EL (cell line): Measurements from ENCODE around the gene GASK1B.

ENCODE experiments used
- DNase-seq: peaks from one replicate; pipeline ENCODE4 v3.0.0-alpha.2; 2016

Gene GASK1B

GRCh38 chr4:158182736-158183135, 9.9 kb upstream of the GASK1B start:
- no peak for DNase-seq

DNA sequence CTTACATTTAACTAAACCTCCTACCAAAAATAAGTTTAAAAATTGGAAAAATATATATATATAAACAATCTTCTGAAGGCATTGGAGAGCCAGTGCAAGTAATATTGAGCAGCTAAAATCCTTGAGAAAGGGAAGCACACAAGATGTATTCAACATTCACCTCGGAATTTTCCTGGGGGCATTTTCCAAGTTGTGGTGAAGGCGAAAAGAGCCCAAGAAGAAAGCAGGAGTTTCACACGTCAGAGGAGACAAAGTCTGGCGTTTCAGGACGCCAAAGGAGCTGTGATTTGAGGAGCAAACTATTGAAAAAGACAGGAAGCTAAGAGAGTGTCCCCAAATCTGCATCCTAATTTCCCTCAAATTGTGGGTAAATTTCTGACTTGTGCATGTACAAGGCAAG, 9.1 kb upstream of the GASK1B start:
- DNase-seq: no peak

GRCh38 chr4:158179465-158179864, 6.6 kb upstream of the GASK1B start:
- no peak for DNase-seq

- no peak for DNase-seq
Observed at GRCh38 chr4:158176776-158177175, 4.0 kb upstream of the GASK1B start.

- peak; percentile 65 for DNase-seq
Observed at GRCh38 chr4:158176108-158176507, 3.3 kb upstream of the GASK1B start.

DNA sequence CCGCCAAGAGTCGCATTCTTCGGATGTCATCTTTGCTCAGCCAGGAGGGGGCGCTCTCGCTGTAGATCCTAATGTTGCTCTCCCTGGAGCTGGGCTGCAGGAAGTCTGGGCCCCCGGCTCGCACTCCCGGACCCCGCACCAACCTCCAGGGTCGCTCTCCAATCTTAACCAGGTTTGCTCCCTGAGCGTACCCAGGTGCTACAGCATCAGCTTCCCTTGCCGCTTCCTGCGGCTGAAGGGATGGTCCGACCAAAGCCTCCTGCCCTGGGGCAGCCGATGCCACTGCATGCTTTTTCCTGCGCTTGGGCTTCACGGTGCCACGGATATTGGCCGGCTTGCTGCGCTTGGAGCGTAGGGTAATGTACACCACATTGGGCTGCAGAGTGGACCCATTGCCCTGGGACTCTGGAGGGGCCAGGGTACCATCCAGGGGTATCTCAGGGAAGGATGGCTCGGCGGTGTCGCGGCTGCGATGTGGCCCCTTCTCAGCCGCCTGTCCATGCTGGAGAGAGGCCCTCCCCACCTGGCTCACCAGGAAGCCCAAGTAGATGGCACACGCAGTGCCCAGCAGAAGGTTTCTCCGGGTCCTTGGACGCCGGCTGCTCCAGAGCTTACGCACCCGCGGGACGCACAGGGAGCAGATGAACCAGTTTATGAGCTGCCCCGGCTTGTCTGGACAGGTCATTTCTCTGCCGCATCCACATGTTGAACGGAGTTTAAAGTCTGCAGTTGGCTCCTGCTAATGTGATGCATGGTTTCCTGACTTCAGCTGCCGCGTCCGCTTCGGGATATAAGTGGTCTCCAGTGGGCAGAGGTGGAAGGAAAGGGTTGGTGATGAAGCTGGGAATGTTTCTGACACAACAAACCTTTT, 1.9 kb downstream of the GASK1B start:
- DNase-seq: peak; percentile 56

GRCh38 chr4:158169931-158170690, 2.7 kb downstream of the GASK1B start:
- DNase-seq: no peak

- no peak for DNase-seq
Observed at GRCh38 chr4:158169506-158169905, 3.3 kb downstream of the GASK1B start.

DNA sequence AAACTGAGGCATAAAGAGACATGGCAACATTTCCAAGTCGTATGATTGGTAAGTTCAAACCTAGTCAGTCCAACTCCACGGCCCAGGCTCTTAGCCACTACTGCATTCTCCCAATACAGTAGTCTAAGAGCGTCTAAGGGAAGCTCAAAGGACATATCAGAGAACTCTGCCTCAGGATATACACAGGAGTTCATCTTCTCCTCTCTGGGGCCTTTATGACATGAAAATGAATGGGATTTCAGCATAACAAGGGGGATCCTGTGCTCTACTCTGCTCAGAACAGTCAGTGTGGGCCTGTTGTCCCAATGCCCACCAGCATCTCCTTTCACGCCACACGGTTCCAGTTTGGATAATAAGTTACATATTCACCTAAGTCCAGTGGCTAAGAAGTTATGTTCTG, 4.2 kb downstream of the GASK1B start:
- no peak for DNase-seq

- DNase-seq: no peak
Observed at GRCh38 chr4:158166701-158167100, 6.1 kb downstream of the GASK1B start.

- no peak for DNase-seq
Observed at GRCh38 chr4:158164768-158165213, 8.0 kb downstream of the GASK1B start.

DNA sequence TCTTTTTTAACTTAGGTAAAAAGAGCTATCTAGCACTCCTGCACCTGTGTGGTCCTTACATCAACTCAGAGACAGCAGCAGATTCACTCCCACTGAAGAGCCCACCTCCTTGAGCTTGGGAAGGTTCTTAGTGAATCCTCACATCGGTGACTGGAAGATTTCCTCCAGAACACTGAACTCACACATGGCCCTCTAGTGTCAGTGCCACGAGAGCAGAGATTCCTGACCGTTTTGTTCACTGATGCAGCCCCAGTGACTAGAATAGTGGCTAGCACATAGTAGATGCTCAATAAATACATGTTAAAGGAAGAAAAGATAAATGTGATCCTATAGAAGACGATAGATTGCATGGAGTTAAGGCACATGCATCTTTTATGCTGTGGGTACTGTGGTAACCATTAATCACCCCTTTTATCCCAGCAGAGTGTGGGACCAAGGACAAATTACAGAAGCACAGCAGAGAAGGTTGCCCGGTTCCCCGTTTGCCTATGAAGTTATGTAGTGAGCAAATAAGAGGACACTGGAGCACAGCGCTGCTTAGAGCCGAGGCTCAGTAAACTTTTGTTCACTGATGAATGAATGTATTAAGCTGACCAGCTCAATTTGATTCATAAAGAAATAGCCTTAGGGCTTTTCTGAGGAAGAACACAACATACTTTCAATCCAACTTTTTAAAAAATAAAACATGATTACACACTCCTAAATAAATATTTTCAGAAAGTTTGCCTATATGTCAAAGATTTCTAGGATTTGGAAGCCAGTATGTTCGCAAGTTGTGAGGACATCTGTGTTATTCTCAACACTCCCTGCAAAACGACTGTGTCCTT, 8.7 kb downstream of the GASK1B start:
- DNase-seq: no peak

DNA sequence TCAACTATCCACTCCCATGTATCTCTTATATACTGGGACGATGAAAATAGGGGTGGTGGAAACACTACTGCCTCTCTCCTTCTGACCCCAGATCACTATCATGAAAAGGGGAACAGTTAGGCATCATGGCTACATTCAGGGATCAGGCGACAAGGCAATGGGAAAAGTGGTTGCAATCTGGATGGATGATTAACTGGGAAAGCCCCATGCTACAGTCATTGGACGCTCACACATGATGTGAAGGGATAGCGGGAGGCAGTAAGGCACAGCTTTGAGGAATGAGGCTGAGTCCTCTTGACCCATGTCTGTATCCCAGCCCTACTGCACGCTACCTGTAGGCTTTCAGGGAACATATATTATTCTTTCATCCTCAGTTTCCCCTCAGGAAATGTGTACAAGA, 10.2 kb downstream of the GASK1B start:
- DNase-seq: no peak

DNA sequence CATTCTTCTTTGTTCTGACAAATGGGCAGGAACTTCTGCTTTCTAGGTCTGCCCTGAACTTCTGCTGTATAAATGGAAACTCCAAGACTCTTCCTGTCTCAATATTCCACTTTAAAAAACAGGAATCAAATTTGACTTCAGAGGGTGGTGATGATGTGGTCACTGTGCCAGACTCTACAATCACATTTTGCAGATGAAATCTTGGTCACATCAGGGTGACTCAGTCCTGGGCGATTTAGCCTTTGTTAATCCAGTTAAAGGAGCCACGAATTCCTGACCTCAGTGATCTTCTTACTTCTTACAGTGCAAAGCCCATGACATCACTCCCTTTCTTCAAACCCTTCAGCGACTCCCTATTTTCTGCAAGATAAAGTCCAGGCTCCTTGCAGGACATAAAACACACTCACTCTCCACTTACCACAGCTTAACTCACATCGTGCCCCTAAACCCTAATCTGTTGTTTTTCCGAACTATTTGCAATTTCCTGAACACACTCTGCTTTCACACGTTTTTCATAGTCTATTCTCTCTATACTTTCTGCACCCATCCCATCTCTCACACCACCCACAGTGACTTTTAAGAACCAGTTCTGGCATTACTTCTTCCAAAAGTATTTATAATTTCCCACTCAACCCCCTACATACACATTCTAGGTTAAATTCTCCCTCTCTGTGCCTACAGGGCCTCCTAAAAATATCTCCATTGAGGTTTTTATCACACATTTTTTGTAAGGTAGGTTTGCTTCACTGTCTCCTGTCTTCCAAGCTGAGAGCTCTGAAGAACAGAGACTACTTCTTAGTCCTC, 11.1 kb downstream of the GASK1B start:
- peak; percentile 93 for DNase-seq

- DNase-seq: no peak
Observed at GRCh38 chr4:158159718-158160094, 13.1 kb downstream of the GASK1B start.

DNA sequence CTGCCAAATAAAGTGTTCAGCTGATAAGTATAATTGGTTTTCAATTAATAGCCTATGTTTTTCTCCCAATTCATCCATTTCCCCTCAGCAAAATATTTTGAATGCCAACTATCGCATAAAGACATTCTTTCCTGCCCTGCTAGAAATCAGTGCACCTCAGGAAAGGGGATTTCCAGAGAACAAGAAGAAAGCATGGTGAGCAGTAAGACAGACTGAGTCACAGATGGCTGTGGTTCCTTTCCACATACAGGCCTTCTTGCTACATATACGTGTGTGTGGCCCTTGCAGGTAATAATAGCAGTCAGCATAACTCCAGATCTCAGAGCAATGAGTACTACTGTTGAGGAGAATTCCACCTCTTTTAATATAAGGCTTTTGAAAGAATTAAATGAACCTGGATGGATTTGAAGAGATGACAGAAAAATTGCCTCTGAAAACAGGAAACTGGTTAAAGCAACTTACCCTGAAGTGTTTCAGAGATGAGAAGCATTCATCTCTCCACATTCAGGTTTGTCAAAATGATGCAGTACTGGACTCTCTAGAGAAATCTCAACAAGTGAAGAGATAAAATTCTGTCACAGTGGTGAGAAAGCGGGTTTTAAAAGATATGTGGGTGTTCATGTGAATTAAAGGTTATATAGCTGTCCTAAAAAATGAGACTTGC, 13.6 kb downstream of the GASK1B start:
- peak; percentile 64 for DNase-seq

DNA sequence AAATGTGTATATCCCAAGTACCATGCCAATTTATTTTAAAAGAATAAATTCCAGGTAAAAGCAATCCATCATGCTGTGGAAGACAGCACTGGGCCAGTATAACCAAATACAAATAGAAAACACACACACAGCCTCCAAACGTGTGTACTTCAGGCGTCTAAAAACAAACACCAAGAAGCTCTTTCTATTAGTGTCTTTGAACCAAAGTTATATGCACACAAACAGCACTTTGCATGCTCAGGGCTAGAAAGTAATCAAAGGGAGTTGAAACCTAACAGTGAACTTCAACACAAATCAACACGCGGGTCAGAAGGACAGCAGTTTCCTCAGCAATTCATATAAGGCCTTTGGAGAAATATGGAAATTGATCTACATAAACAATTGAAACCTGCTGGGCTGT, 15.4 kb downstream of the GASK1B start:
- DNase-seq: no peak

GRCh38 chr4:158155656-158156356, 17.0 kb downstream of the GASK1B start:
- no peak for DNase-seq

- no peak for DNase-seq
Observed at GRCh38 chr4:158147151-158147550, 25.7 kb downstream of the GASK1B start.

DNA sequence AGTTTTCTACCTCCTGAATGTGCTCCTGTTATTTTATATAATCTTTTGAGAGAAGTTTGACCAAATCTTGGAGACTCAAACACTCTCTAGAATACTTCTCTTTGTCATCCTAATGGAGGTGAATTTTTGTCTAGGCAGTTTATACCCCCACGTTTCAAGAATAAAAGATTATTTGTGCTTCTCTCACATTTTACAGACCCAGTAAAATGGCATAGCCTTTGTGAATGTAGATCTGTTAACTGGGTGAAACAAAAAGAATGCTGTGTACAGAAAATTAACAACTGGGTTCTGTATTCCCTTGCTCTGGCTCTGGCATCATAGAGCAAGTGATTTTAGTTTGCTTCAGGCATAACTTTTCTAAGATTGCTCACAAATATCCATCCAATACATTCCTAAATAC, 26.1 kb downstream of the GASK1B start:
- no peak for DNase-seq

DNA sequence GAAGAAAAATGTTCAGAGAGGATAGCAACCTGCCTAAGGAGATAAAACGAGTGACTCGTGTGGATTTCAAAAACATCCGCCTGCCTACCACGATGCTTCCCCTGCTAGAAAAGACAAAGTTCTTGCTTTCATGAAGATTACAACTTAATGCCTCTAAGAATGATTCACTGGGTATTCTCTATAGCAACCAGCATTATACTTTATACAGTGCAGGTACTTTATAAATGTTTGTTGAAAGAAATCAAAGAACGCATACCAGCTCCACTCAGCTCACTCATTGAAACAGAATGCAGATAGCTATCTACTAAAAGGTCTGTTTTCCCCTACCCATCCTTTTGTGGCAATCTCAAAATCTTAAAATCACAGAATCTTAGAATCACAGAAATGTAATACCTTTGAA, 33.7 kb downstream of the GASK1B start:
- no peak for DNase-seq
